ENCODE results near the gene HSPB3.

Gene HSPB3

GRCh38 chr5:54462281-54462680, 6.8 kb downstream of the HSPB3 start:
- Histone ChIP-seq H3K79me1 (ENCODE audit: low read length) (no peaks in the 10 kb centered on the region), H3K79me2 (ENCODE audit: control insufficient read depth, insufficient read depth, low read length, poor library complexity) (no peaks in the 10 kb centered on the region), H4K12ac (ENCODE audit: low read depth, low read length) (no peak overlapping the region), H3K9ac (ENCODE audit: low read length) (no peak overlapping the region), H3K4ac (ENCODE audit: low read depth, low read length) (no peak overlapping the region), H3K23ac (ENCODE audit: low read length) (no peak overlapping the region), H3K27ac (ENCODE audit: low read depth, low read length) (no peak overlapping the region), H3K27me3 (ENCODE audit: insufficient read depth, low read length) (no peaks in the 10 kb centered on the region), H4K91ac (ENCODE audit: low read depth, low read length) (no peak overlapping the region), H3K14ac (ENCODE audit: low read length) (no peak overlapping the region), H2AFZ (ENCODE audit: insufficient read depth, low read length, poor library complexity) (no peak overlapping the region), H4K8ac (ENCODE audit: low read depth, low read length) (no peak overlapping the region), H2BK12ac (ENCODE audit: low read length) (no peak overlapping the region), H3K36me3 (ENCODE audit: control insufficient read depth in 1 of 2, insufficient read depth in 2 of 2, low read length in 2 of 2) (no peaks in the 10 kb centered on the region), H3K9me3 (ENCODE audit: insufficient read depth, low read depth, low read length) (peaks cover 2% of the 10 kb centered on the region), H3K4me2 (ENCODE audit: low read length) (no peak overlapping the region), H2AK5ac (ENCODE audit: low read length) (no peak overlapping the region), H3K4me3 (ENCODE audit: low read depth, low read length) (no peak overlapping the region), H3K4me1 (ENCODE audit: control insufficient read depth in 1 of 2, insufficient read depth in 2 of 2, low read length in 2 of 2) (peaks cover 2 to 5% of the 10 kb centered on the region in 2 experiments), H2BK5ac (ENCODE audit: low read depth, low read length, poor library complexity) (no peak overlapping the region), H2BK120ac (ENCODE audit: insufficient read depth, low read length, poor library complexity) (no peak overlapping the region), H3K18ac (ENCODE audit: low read length) (no peak overlapping the region)
- DNase-seq = no peak
- WGBS (ENCODE audit: extremely low coverage, insufficient coverage, insufficient read length) = no CpG with 5 or more reads among the region's 5 CpGs

DNA sequence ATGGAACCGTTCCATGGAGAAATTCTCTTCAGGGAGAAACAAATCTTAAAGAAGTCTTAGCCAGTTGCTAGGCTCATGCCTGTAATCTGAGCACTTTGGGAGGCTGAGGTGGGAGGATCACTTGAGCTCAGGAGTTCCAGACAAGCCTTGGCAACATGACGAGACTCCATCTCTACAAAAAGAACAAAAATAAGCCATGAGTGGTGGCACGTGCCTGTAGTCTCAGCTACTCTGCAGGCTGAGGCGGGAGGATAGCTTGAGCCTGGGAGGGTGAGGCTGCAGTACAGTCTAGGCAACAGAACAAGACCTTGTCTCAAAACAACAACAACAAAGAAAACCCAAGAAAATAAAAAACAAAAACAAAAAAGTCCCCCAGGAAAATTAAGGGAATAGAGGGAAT, 8.2 kb downstream of the HSPB3 start:
- Histone ChIP-seq H3K9me3 (ENCODE audit: insufficient read depth, low read depth, low read length) (peaks cover 2% of the 10 kb centered on the region), H2BK120ac (ENCODE audit: insufficient read depth, low read length, poor library complexity) (no peak overlapping the region), H2BK5ac (ENCODE audit: low read depth, low read length, poor library complexity) (no peak overlapping the region), H3K9ac (ENCODE audit: low read length) (no peak overlapping the region), H3K4me1 (ENCODE audit: control insufficient read depth in 1 of 2, insufficient read depth in 2 of 2, low read length in 2 of 2) (peaks cover under 1 to 2% of the 10 kb centered on the region in 2 experiments), H4K91ac (ENCODE audit: low read depth, low read length) (no peak overlapping the region), H3K4me2 (ENCODE audit: low read length) (no peak overlapping the region), H3K79me1 (ENCODE audit: low read length) (no peaks in the 10 kb centered on the region), H3K4ac (ENCODE audit: low read depth, low read length) (no peak overlapping the region), H2AFZ (ENCODE audit: insufficient read depth, low read length, poor library complexity) (no peak overlapping the region), H4K8ac (ENCODE audit: low read depth, low read length) (no peak overlapping the region), H2AK5ac (ENCODE audit: low read length) (no peak overlapping the region), H3K4me3 (ENCODE audit: low read depth, low read length) (no peak overlapping the region), H2BK12ac (ENCODE audit: low read length) (no peak overlapping the region), H3K27me3 (ENCODE audit: insufficient read depth, low read length) (no peaks in the 10 kb centered on the region), H3K18ac (ENCODE audit: low read length) (no peak overlapping the region), H3K79me2 (ENCODE audit: control insufficient read depth, insufficient read depth, low read length, poor library complexity) (no peaks in the 10 kb centered on the region), H3K14ac (ENCODE audit: low read length) (no peak overlapping the region), H3K23ac (ENCODE audit: low read length) (no peak overlapping the region), H3K27ac (ENCODE audit: low read depth, low read length) (no peak overlapping the region), H4K12ac (ENCODE audit: low read depth, low read length) (no peak overlapping the region), H3K36me3 (ENCODE audit: control insufficient read depth in 1 of 2, insufficient read depth in 2 of 2, low read length in 2 of 2) (no peaks in the 10 kb centered on the region)
- WGBS (ENCODE audit: extremely low coverage, insufficient coverage, insufficient read length) = no CpG with 5 or more reads among the region's 4 CpGs
- no peak for DNase-seq

DNA sequence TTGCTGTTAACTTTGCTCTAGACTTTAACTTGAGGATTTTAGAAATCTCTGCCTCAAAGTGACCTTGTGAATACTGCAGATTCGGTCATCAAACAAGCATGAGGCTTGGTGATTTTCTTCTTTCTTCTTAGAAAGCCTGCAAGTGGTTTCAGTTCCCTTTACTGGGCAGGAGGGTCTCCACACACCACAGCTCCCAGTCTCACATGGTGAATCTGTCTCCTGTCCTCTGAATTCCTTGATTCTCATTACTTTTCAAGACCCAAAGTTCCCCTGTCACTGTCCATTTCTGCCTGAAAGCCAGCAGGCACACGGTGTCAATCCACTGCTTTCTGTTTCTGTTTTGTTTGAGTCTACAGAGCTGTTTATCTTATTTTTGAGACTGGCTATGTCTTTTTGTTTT, 14.1 kb downstream of the HSPB3 start:
- DNase-seq = no peak
- Histone ChIP-seq H3K27me3 (ENCODE audit: insufficient read depth, low read length) (no peaks in the 10 kb centered on the region), H4K12ac (ENCODE audit: low read depth, low read length) (no peak overlapping the region), H2AFZ (ENCODE audit: insufficient read depth, low read length, poor library complexity) (no peak overlapping the region), H3K36me3 (ENCODE audit: control insufficient read depth in 1 of 2, insufficient read depth in 2 of 2, low read length in 2 of 2) (no peaks in the 10 kb centered on the region), H2BK5ac (ENCODE audit: low read depth, low read length, poor library complexity) (no peak overlapping the region), H3K23ac (ENCODE audit: low read length) (no peak overlapping the region), H2AK5ac (ENCODE audit: low read length) (no peak overlapping the region), H3K79me2 (ENCODE audit: control insufficient read depth, insufficient read depth, low read length, poor library complexity) (no peaks in the 10 kb centered on the region), H4K8ac (ENCODE audit: low read depth, low read length) (no peak overlapping the region), H3K79me1 (ENCODE audit: low read length) (no peaks in the 10 kb centered on the region), H3K4me2 (ENCODE audit: low read length) (no peak overlapping the region), H2BK12ac (ENCODE audit: low read length) (no peak overlapping the region), H2BK120ac (ENCODE audit: insufficient read depth, low read length, poor library complexity) (no peak overlapping the region), H3K4ac (ENCODE audit: low read depth, low read length) (no peak overlapping the region), H3K4me3 (ENCODE audit: low read depth, low read length) (no peak overlapping the region), H3K9me3 (ENCODE audit: insufficient read depth, low read depth, low read length) (no peaks in the 10 kb centered on the region), H4K91ac (ENCODE audit: low read depth, low read length) (no peak overlapping the region), H3K14ac (ENCODE audit: low read length) (no peak overlapping the region), H3K4me1 (ENCODE audit: control insufficient read depth in 1 of 2, insufficient read depth in 2 of 2, low read length in 2 of 2) (no peaks in the 10 kb centered on the region), H3K9ac (ENCODE audit: low read length) (no peak overlapping the region), H3K27ac (ENCODE audit: low read depth, low read length) (no peak overlapping the region), H3K18ac (ENCODE audit: low read length) (no peak overlapping the region)
- WGBS (ENCODE audit: extremely low coverage, insufficient coverage, insufficient read length) = no CpG with 5 or more reads among the region's 2 CpGs

GRCh38 chr5:54470128-54470527, 14.6 kb downstream of the HSPB3 start:
- Histone ChIP-seq H3K9me3 (ENCODE audit: insufficient read depth, low read depth, low read length) (no peaks in the 10 kb centered on the region), H2BK5ac (ENCODE audit: low read depth, low read length, poor library complexity) (no peak overlapping the region), H3K79me1 (ENCODE audit: low read length) (no peaks in the 10 kb centered on the region), H2AFZ (ENCODE audit: insufficient read depth, low read length, poor library complexity) (no peak overlapping the region), H4K91ac (ENCODE audit: low read depth, low read length) (no peak overlapping the region), H4K12ac (ENCODE audit: low read depth, low read length) (no peak overlapping the region), H3K14ac (ENCODE audit: low read length) (no peak overlapping the region), H3K79me2 (ENCODE audit: control insufficient read depth, insufficient read depth, low read length, poor library complexity) (no peaks in the 10 kb centered on the region), H3K4me3 (ENCODE audit: low read depth, low read length) (no peak overlapping the region), H3K23ac (ENCODE audit: low read length) (no peak overlapping the region), H3K27me3 (ENCODE audit: insufficient read depth, low read length) (no peaks in the 10 kb centered on the region), H3K4ac (ENCODE audit: low read depth, low read length) (no peak overlapping the region), H3K9ac (ENCODE audit: low read length) (no peak overlapping the region), H3K36me3 (ENCODE audit: control insufficient read depth in 1 of 2, insufficient read depth in 2 of 2, low read length in 2 of 2) (no peaks in the 10 kb centered on the region), H2AK5ac (ENCODE audit: low read length) (no peak overlapping the region), H3K27ac (ENCODE audit: low read depth, low read length) (no peak overlapping the region), H2BK12ac (ENCODE audit: low read length) (no peak overlapping the region), H4K8ac (ENCODE audit: low read depth, low read length) (no peak overlapping the region), H3K18ac (ENCODE audit: low read length) (no peak overlapping the region), H3K4me1 (ENCODE audit: control insufficient read depth in 1 of 2, insufficient read depth in 2 of 2, low read length in 2 of 2) (no peaks in the 10 kb centered on the region), H3K4me2 (ENCODE audit: low read length) (no peak overlapping the region), H2BK120ac (ENCODE audit: insufficient read depth, low read length, poor library complexity) (no peak overlapping the region)
- DNase-seq = no peak
- no CpG with 5 or more reads among the region's 2 CpGs for WGBS (ENCODE audit: extremely low coverage, insufficient coverage, insufficient read length)

Data from trophoblast cell (in vitro differentiated cells and primary cell).